ENCODE results near the gene MPG.
"Not testable (repeated sequence)": the region's sequence is repeated elsewhere in the genome, so short reads cannot be mapped to it uniquely, and the experiment has no call there.

The MPG gene, protein sequence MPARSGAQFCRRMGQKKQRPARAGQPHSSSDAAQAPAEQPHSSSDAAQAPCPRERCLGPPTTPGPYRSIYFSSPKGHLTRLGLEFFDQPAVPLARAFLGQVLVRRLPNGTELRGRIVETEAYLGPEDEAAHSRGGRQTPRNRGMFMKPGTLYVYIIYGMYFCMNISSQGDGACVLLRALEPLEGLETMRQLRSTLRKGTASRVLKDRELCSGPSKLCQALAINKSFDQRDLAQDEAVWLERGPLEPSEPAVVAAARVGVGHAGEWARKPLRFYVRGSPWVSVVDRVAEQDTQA

DNA sequence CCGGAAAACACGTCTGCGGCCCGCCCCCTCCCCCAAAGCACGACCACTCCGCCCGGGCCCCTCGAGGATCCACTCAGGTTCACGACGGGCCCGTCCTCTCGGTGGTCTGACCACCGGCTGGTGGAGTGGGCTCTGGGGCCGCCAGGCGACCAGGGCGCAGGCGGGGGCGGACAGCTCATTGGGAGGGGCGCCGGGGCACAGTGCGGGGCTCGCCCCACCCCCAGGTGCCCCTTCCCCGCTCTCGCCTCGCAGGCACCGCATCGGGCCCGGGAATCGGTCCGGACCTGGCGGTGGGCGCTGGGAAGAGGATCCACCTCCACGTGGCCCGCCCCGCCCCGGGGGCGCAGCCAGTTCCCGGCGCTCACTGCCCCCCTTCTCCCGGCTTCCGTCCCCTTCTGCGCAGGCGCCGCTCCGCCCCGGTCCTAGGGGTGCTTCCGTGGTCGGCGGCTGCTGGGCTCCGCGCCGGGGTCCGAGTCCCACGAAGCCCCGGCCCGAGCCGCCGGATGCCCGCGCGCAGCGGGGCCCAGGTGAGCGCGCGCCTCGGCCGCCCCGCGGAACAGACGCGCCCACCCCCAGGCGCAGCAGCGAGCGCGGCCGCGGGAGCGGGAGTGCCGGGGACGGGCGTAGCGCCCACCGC lies at the start of gene MPG:
MPG (plus strand) TSS at position 419 of the 637 bp plus-strand sequence; CDS start at position 504, 85 bp downstream.
- peak; percentile 85 for DNase-seq

DNA sequence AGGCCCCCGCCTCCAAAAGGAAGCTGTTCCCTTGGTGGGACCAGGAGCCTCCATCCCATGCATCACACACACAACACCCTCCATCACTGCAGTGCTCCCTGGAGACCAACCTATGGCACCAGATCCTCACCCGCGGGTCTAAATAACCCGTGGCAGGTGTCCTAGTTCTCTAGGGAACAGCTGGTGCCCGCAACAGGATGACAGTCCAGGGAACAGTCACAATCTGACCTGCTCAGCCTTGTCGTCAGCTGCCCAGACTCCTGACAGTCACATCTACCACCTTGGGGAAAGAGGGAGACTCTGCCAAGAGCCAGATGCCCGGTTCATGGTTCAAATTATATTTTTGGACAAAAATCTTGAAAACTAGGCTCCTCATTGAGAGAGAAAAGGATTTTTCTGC lies 47.4 kb upstream of the MPG start:
- not testable (repeated sequence) for DNase-seq

DNA sequence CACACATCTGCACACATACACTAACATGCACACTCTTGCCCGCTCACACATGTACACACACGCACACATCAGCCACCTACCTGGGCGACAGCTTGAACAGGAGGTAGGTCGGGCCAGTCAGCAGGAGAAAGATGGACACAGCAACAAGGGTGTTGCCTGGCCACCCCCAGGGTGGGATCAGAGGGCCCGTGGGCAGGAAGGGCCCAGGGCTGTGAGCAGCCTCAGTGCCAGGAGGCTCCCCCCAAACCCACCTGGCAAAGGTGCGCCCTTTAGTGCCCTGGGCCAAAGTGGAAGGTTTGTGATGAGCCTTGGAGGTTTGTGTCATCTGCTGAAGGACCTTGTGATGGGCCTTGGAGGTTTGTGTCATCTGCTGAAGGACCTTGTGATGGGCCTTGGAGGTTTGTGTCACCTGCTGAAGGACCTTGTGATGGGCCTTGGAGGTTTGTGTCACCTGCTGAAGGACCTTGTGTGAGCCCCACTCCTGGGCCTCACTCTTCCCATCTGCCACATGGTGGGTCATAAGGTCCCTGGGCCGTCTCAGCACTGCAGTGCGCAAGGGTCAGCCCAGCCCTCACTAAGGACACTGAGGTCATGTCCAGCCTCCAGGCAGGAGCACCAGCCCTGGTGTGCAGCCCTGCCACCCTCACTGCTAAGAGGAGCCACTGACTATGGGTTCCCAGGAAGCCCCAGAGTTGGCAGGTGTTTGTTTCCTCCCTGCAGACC lies 44.7 kb upstream of the MPG start:
- DNase-seq: not testable (repeated sequence)

DNA sequence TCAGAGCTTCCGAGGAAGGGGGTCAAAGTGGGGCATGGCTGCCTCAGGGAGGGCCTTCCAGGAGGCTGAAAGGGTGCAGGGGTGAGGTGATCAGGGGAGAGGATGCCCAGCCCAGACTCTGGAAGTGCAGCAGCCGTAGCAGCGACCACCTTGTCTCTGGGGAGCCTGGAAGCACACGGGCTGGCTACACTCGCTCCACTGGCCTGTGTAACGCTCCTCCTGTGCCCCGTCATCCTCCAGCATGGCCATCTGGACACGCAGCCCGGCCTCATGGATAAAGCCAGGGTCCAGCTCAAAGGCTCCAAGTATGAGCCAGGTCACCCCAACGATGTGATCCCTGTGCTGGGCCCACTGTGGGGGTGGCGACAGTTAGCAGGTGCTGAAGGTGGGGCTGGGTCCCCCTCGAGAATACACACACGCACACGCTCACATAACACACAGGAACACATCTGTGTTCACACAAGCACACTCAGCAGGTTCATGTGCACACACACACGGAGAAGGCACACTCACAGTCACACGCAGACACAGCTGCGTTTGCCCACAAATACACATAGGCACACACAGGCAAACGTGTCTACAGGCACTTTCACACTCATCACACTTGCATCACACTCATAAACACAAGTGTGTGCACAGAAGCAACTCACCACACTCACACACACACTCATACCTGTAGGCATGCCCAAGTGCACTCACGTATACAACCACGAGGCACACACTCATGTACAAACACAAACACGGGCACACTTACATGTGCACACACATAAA lies 44.0 kb upstream of the MPG start:
- no peak for DNase-seq

DNA sequence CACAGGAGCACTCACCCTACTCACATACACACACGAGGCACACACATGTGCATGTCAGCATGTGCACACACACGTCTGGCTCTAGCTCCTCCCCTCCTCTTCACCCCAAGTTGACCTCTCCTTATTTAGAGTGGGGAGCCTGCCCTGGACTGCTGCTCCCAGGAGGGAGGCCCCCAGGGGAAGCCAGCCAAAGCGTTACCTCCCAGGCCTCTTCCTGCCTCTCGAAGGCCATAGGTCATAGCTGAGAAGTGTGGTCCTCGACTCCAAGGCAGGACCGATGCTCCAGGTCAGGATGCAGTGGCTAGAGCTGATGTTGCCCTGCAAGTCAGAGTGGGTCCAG lies 43.4 kb upstream of the MPG start:
- no peak for DNase-seq

DNA sequence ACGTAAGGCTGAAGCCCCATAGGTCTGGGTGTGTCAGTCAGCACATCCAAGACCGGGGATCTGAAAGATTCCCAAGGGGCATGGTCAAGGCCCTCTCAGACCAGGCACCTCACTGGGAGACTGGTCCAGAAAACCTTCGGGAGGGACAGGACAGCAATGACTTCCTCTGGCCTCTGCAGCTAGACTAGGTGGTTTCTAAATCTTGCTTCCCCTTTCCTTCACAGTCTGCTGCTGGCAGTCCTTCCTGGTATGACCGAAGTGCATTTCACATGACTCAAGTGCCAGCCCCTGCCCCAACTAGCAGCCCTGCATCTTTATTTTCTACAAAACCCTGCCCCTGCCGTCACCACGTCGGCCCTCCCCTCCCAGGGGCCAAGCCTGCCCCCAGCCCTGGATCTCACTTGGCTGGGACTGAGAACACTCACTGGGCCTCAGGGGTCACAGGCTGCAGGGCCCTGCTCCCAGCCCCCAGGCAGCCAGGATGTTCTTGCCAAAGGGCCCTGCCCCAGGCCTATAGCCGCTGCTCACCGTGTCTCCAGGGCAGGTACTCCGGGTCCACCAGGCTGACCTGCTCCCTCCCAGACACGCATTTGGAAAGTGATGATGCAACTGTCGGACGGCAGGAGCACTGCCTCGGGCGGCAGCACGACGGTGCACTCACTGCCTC lies 42.9 kb upstream of the MPG start:
- no peak for DNase-seq

DNA sequence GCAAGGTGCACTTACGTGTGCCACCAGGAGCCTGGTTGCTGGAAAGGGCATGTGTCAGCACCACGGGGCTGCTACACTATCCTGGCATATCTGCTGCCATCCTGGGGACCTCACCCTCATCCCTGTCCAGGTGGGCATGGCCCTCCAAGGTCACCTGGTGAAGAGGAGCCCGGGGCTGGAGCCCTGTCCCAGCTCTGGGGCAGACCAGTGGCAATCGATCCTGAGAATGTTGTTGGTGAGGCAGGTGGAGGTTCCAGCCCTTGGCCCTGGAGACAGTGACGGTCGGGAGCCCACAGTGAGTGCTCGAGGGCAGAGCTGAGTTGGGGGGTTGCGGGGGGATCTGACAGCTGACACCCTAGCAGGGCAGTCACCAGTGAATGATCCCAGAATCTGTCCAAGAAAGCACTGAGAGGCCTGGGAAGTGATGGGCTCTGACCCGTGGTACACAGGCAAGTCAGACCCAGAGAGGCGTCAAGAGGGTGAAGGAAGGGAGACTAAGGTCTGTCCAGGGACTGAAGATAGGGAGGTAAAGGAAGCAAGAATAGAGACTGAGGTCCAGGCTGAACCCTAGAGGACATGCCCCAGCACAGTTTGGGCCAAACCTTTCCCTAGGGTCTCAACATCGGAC lies 42.2 kb upstream of the MPG start:
- DNase-seq: no peak

DNA sequence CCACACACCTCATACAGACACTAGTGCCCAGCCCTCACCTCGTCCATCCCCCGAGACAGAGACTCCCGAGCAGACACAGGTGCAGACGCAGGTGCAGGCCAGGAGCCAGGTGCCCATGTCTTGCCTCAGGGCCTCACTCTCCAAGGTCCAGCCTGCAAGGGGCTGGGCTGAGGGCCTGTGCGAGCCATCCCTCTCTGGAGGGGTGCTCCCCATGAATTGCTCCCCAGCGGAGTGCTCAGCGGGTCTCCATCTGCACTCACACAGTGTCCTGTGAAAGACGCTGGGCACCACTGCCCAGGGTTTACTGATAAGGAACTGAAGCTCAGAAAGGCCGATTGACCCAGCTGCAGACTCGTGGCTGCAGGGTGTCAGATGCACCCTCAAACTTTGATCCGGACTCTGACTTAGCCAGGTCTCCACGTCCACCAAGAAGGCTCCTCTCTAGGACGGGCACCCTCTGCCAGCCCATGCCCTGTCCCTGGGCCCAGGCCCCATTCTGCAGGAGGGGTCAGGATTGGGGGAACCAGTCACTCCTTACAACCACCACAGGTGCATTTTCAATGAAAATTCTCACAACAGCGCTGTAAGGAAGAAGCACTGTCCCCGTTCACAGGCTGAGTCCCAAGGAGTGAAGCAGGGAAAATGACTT lies 41.6 kb upstream of the MPG start:
- DNase-seq: no peak

DNA sequence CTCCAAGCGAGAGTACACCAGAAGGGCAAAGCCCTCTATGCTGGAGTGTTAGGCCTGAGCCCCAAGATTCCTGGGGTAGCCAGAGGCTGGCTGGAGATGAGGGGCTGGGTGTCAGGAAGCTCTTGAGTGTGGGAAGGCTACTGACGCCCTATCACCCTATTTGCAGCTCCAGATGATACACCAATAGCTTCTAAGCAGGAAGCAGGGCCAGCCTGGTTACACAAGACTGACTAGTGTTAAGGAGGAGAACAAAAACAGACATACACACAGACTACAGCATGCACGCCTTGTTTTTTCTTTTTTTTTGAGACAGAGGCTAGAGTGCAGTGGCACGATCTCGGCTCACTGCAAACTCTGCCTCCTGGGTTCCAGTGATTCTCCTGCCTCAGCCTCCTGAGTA lies 40.5 kb upstream of the MPG start:
- no peak for DNase-seq

DNA sequence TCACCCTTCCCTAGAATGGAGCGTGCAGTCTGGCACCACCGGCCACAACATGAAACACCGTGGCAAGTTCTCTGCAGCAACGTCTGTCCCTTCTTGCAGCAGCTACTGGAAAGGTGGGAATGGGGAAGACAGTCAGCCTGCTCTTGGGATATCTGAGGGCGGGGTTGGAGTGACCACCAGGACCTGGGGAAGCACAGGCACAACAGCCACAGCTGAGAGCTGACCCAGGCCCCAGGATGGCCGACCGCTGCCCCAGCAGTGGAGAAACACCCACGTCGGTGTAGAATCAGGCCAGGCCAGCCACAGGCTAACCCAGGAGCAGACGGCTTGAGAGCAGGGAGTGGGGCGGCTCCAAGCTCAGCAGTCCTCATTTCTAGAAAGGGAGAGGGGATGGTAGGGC lies 39.8 kb upstream of the MPG start:
- DNase-seq: not testable (repeated sequence)

DNA sequence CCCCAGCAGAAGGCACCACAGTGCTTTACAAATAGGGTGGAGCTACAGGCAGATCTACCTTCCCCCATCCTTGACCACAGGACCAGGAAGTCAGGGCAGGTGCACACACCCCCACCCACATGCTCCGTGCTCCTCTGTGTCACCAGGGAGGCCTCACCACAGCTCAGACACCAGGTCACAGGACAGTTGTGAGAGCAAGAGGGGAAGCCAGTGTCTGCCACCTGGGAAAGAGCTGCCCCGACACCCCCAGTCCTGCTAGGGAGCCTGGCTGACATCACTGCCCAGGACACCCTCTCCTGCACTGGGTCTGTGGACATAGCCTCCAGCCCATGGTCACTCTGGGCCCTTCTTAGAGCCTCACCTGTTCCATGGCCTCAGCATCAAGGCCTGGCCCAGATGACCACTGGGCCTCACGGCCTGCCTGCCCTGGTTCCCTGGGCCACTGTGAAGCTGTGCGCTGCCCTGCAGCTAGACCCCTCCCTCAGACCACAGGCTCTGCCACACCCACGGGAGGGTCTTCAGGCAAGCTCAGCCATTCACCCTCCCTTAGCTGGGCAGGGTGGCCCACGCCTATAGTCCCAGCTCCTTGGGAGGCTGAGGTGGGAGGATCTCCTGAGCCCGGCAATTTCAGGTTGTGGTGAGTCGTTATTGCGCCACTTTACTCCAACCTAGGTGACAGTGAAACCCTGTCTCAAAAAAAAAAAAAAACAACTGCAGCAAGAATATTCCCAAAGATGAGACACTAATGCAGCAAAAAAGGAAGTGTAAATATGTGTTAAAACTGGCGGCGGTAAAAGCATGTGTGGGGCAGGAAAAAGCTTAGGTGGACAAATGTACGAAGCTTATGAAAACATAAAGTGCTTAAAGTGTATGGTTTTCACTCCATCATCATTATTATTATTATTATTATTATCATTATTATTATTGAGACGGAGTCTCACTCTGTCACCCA lies 38.8 kb upstream of the MPG start:
- DNase-seq: peak; percentile 61

DNA sequence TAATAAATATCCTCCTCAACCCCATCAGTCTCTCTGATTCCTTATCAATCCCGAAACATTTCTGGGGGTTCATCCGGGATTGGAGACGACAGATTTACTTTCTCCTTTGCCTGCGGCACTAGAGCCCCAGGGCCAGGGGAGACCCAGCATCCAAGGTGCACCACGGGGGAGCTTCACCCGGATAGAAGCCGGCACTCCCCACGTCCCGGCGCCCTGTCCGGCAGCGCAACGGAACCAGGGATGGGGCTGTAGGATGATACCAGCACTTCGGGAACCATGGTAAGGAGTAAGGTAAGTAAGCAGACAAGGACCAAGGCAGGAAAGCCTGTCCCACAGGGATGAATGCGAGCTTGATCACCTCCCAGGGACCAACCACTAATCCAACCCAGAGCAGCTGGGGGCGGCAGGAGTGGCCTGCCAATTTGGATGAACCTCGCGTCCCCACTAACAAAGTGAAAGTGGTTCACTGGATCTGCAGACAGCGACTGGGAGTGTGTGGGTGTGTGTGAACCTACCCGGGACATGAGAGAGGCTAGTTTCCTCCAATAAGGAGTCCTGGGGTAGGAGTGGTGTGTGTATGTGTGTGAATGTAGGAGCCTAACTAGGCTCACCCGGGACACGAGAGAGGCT lies 36.5 kb upstream of the MPG start:
- no peak for DNase-seq

DNA sequence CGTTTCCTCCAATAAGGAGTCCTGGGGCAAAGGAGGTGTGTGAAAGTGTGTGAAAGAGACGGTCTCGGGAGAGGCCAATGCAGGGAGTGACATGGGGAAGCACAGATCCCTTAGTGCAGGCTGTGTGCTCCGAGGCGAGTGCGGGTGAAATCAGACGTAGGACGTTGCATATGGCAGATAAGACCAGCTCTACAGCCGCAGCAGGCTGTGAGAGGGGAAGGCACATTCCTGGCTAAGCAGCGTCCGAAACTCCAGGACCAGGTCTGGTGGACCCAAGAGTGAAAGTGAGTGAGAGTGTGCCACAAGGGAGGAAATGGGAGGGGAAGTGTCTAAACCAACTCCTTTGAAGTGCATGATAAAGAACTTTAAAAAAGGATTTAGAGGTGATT lies 36.0 kb upstream of the MPG start:
- no peak for DNase-seq

DNA sequence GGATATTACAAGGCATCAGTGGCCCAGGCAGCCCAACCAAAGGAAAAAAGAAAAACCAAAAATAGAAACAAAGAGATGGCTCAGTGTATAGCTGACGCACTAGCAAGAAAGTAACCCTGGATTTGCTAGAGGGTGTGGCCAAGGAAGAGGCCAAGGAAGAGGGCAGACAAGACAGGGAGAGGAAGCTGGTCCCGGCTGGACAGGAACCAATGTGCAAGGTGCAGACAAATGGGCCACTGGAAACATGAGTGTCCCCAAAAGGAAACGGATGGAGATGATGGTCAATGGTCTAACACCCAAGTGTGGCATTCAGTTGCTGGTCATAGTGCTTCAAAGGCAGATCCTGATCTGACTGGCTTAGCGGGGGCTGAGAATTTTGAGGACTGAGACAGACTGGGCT lies 35.3 kb upstream of the MPG start:
- no peak for DNase-seq

DNA sequence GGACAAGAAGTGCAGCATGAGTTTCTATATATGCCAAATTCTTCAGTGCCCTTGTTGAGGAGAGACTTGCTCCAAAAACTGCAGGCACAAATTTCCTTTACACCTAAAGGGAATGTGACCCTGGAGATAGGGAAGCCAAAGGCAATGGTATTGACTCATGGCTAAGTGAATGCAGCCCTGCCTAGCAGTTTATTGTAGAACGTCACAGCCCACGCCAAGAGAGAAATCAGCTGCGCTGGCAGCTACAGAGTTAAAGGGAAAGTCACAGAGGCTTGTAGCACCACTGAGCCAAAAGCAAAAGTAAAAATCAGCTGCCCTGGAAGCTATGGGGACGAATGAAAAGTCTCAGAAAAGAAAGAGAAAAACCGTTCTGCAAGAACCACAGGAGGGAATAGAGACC lies 34.7 kb upstream of the MPG start:
- DNase-seq: no peak

DNA sequence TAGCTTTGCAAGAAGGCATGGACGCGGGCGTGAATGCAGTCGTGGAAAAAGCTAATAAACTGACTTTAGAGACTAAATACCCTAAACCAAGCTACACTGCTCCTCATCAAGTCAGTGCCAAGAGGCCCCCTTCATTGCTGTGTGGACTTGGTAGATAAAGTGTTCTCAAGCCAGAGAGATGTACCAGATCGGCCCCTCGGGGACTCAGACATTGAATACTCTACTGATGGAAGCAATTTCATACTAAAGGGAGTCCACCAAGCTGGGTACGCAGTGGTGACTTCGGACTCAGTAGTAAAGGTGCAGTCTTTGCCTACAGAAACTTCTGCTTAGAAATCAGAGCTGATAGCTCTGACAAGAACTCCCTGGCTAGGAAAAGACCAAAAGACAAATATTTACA lies 33.4 kb upstream of the MPG start:
- no peak for DNase-seq

DNA sequence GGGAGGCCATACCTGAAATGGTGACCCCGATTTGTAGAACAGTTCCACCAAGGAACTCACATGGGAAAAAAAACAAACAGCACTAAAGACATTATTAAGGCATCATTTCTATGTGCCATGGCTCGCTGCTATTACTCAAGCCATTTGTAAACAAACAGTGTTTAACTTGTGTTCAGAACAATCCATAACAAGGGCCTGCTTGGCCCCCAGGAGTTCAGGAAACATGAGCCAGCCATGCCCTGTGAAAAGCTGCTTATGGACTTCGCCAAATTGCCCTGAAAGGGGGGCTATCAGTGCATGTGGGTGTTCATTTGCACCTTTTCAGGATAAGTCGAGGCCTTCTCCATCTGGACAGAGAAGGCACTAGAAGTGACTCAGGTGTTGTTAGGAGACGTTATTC lies 32.6 kb upstream of the MPG start:
- DNase-seq: no peak

DNA sequence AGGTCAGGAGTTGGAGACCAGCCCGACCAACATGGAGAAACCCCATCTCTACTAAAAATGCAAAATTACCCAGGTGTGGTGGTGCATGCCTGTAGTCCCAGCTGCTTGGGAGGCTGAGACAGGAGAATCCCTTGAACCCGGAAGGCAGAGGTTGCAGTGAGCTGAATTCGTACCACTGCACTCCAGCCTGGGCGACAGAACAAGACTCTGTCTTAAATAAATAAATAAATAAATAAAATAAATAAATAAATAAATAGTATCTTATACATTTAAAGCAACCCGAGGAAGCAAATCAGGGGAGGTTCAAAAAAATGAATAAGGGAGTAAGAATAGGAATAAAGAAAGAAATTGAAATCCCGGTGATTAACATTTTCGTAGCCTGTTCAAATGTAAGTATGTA lies 31.5 kb upstream of the MPG start:
- not testable (repeated sequence) for DNase-seq

DNA sequence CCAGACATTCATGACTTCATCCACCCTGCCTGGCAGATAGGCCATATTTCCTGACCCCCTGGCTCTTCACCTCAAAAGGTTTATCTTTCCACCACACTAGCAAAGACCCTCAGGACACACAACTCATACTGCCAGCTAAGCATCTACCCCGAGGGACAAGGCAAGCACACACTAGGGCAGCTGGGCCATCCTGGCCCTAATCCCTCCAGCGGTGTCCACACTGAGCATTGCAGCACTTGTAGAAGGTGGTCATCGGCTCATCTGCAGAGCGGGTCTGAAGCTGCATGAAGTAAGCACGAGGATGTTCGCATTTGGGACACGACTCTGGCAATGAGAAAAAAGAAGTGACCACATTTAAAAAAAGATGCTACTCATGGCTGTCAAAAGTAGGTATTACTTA lies 30.8 kb upstream of the MPG start:
- no peak for DNase-seq
